Ovary (tissue), 9 donors: ENCODE data around the gene PPCDC. TPM values are rescaled to one million over a fixed set of nuclear protein-coding genes. Genes with fewer than 3 reads are reported as not detected.

Experiments used
- DNase-seq, 5 donors: peaks; one replicate each; pipeline ENCODE4 v3.0.0-alpha.2; 2019 to 2020
- H3K27ac ChIP-seq, 2 donors: fragments of 200-600 bp; one replicate each; pipeline versions ENCODE4 v1.5.1 to v1.8.0; 2019 to 2022
- H3K27me3 ChIP-seq: fragments of 200-600 bp; one replicate; pipeline ENCODE4 v1.8.0; 2022
- H3K36me3 ChIP-seq: fragments of 200-600 bp; sonication (generic); one replicate; pipeline ENCODE4 v1.5.1; 2019
- H3K4me1 ChIP-seq: one replicate; pipeline ENCODE4 v1.8.1; 2013; ENCODE audit warnings: mild to moderate bottlenecking, moderate library complexity; ENCODE audit not compliant: insufficient read depth
- H3K4me3 ChIP-seq: fragments of 200-600 bp; sonication (generic); one replicate; pipeline ENCODE4 v1.5.1; 2017
- H3K9me3 ChIP-seq, 2 donors: fragments of 200-600 bp in 1 of 2; sonication (generic) in 1 of 2; one replicate each; pipeline versions ENCODE4 v1.5.1 to v1.8.1; 2013 to 2019; ENCODE audit warnings: mild to moderate bottlenecking in 1 of 2, moderate library complexity in 1 of 2
- EP300 ChIP-seq: sonication (generic); formaldehyde crosslinking; IDR thresholded peaks from one replicate; pipeline ENCODE4 v1.6.1; 2017; ENCODE audit warnings: antibody characterized with exemption
- POLR2A ChIP-seq: fragments of 450-650 bp; IDR thresholded peaks from one replicate; pipeline ENCODE4 v1.6.1; 2017; ENCODE audit warnings: antibody characterized with exemption, mild to moderate bottlenecking, moderate library complexity
- WGBS, 3 donors: extraction: QIAGEN DNeasy Blood & Tissue Kit in 1 of 3; methylation state at CpG; one replicate each; pipeline versions ENCODE4 v1.1.5 to v1.1.7; 2013 to 2017; 5-methylcytosine and 5-hydroxymethylcytosine counted together
- intact Hi-C, 4 donors: fragments of 100-400 bp; cut with DNase I; formaldehyde crosslinking; loops; one replicate each; pipeline versions ENCODE4 v1.11.0 to v1.15.1; 2022 to 2023
- polyA plus RNA-seq, 2 donors: library from polyadenylated mRNA; stranded (reverse); fragments of 200-250 nt in 1 of 2; fragments of 350-450 nt in 1 of 2; fragmentation: Illumina TruSeq in 1 of 2; extraction: RNeasy Lipid Tissue Mini Kit (QIAGEN cat#74804) in 1 of 2; gene quantifications; one replicate each; pipeline ENCODE4 v1.2.3, GENCODE V29; 2013 to 2014
- total RNA-seq, 7 donors: library from RNA; depleted of rRNA in 2 of 7; stranded (reverse); fragments of >200 nt in 2 of 7; fragmentation: NEBNext Ultra II Directional in 3 of 7; extraction: Animal tissue kit (Norgen Biotek cat#: 25700) in 3 of 7; gene quantifications; one replicate each; pipeline versions ENCODE4 v1.1.0 to v1.2.4, GENCODE V29; 2016 to 2023
- TF ChIP-seq, protein P1 (sequence below), 3 donors: fragments of 450-650 bp in 2 of 3; fragments of 200-600 bp in 1 of 3; IDR thresholded peaks; one replicate each; pipeline versions ENCODE4 v1.5.1 to v1.8.0; 2016 to 2022; ENCODE audit warnings: antibody characterized with exemption in 3 of 3, mild to moderate bottlenecking in 1 of 3
- donor health status: DM: no; HTN: no; CAD: no; lungs with moderate emphysema.
- donor health status: DM: no; HTN: no; CAD: no.
- donor health status: Bipolar disorder and iron deficiency.
- donor health status: DM: yes; HTN: yes; CAD: no.
- donor health status: DM: no; HTN: no; CAD: no.
- donor health status: DM: yes; HTN: yes; CAD: no.

The PPCDC gene
- total and polyA plus RNA-seq, 9 donors = 4.0 to 20.6 (median 9.7) TPM

GRCh38 chr15:75049392-75049791 is 26.0 kb downstream of the PPCDC start:
- DNase-seq = peak; percentile 70 to 88 (median 79)
- Histone ChIP-seq H3K4me3 (no peak overlapping the region), H3K36me3 (no peaks in the 10 kb centered on the region), H3K4me1 (peaks cover 39% of the 10 kb centered on the region), H3K9me3 (no peaks in the 10 kb centered on the region), H3K27ac (no peak overlapping the region), H3K27me3 (no peaks in the 10 kb centered on the region)
- 18 to 36% (median 24%) methylated on average over 11 of the region's 11 CpGs for WGBS, 3 donors
- TF ChIP-seq EP300 = no peak
- TF ChIP-seq, protein P1, sequence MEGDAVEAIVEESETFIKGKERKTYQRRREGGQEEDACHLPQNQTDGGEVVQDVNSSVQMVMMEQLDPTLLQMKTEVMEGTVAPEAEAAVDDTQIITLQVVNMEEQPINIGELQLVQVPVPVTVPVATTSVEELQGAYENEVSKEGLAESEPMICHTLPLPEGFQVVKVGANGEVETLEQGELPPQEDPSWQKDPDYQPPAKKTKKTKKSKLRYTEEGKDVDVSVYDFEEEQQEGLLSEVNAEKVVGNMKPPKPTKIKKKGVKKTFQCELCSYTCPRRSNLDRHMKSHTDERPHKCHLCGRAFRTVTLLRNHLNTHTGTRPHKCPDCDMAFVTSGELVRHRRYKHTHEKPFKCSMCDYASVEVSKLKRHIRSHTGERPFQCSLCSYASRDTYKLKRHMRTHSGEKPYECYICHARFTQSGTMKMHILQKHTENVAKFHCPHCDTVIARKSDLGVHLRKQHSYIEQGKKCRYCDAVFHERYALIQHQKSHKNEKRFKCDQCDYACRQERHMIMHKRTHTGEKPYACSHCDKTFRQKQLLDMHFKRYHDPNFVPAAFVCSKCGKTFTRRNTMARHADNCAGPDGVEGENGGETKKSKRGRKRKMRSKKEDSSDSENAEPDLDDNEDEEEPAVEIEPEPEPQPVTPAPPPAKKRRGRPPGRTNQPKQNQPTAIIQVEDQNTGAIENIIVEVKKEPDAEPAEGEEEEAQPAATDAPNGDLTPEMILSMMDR (IDR thresholded peaks at IDR 0.05) = no peak
- no peak for TF ChIP-seq POLR2A
- intact Hi-C loops = no loop called here

DNA sequence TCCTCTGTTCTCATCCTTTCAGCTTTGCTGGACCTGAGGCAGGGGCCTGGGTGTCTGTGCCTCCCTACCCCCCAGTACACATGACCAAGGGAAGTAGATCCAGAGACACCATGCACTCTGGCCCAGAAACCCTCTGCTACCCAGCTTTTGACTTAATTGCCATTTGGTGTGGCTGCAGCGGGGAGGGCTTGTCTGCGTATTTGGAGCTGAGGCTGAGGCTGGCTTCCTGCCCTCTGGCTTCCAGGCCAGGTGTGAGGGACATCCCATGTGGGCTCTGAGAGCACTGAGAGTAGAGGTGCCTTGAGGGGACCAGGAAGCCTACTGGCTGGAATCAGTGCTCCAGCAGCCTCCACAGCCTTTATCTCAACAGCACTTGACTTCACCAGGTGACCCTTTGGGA is 26.9 kb downstream of the PPCDC start:
- 92 to 100% (median 100%) methylated on average over 2 of the region's 2 CpGs for WGBS, 3 donors
- H3K27me3 ChIP-seq = no peaks in the 10 kb centered on the region
- H3K4me1 ChIP-seq = peaks cover 37% of the 10 kb centered on the region
- H3K27ac ChIP-seq = no peak overlapping the region
- no peak for DNase-seq
- TF ChIP-seq, protein P1 (IDR thresholded peaks at IDR 0.05) = no peak
- no peak for TF ChIP-seq POLR2A
- no peak for TF ChIP-seq EP300
- intact Hi-C loops = no loop called here
- H3K4me3 ChIP-seq = no peak overlapping the region
- H3K9me3 ChIP-seq = no peaks in the 10 kb centered on the region
- H3K36me3 ChIP-seq = no peaks in the 10 kb centered on the region

DNA sequence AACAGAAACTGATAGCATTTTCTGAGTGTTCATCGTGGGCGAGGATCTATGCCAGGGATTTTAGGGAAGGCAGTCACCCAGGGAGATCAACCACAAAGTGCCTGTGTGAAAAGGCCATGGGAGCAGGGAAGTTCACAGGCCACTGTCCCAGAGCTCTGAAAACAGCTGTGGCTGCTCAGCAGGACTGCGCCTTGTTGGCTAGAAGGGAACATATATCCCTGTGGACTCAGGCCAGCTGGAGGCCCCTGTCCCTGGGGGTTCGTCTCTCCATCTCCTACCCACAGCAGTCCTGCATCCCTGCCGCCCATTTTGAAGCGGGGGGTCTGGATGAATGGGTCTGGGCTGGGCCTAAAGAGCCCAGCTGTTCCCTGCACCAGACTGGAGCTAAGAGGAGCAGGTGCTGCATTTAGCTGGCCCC is 27.8 kb downstream of the PPCDC start:
- no peak for DNase-seq

DNA sequence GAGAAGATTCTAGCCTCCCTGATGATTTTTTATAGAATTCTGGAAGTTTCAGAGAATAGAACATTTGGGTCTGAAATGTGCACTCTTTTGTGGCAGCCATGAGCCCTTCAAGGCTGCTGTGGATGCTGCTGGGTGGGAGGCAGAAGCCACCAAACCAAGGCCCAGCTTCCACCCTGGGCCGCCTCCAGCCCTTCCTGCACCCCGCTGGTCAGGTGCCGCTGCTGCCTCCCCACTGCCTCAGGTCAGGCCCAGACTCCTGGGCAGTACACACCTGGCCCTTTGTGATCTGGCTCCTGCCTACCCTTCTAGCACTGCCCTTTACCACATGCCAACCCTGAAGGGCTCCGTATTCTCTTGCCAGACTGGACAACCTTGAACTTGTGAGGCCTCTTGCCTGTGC is 28.3 kb downstream of the PPCDC start:
- 81 to 90% (median 87%) methylated on average over 4 of the region's 4 CpGs for WGBS, 3 donors
- Histone ChIP-seq H3K36me3 (no peaks in the 10 kb centered on the region), H3K4me3 (no peak overlapping the region), H3K9me3 (no peaks in the 10 kb centered on the region), H3K4me1 (peaks cover 35% of the 10 kb centered on the region), H3K27me3 (no peaks in the 10 kb centered on the region), H3K27ac (no peak overlapping the region)
- intact Hi-C loops = no loop called here
- TF ChIP-seq EP300 = no peak
- no peak for TF ChIP-seq POLR2A
- TF ChIP-seq, protein P1 (IDR thresholded peaks at IDR 0.05) = no peak
- no peak for DNase-seq

More for the DNA sequence above, 27.8 kb downstream of the PPCDC start:
- H3K27me3 ChIP-seq = no peaks in the 10 kb centered on the region
- H3K36me3 ChIP-seq = no peaks in the 10 kb centered on the region
- TF ChIP-seq POLR2A = no peak
- no peak for TF ChIP-seq EP300
- TF ChIP-seq, protein P1 (IDR thresholded peaks at IDR 0.05) = no peak
- intact Hi-C loops = no loop called here
- 65 to 86% (median 71%) methylated on average over 6 of the region's 6 CpGs for WGBS, 3 donors
- H3K27ac ChIP-seq = no peak overlapping the region
- H3K4me3 ChIP-seq = no peak overlapping the region
- H3K9me3 ChIP-seq = no peaks in the 10 kb centered on the region
- H3K4me1 ChIP-seq = peaks cover 37% of the 10 kb centered on the region
